VCaP (cell line): ENCODE data around the gene ZNF83.

Experiments
- H3K27ac ChIP-seq: fragments of 450-650 bp; 2 replicates; pipeline ENCODE4 v1.5.1; 2017
- TF ChIP-seq, protein P1 (sequence below): fragments of 450-650 bp; conservative IDR thresholded peaks from 2 replicates; pipeline ENCODE4 v1.5.1; 2017; ENCODE audit warnings: mild to moderate bottlenecking, moderate library complexity

ZNF83 gene

DNA sequence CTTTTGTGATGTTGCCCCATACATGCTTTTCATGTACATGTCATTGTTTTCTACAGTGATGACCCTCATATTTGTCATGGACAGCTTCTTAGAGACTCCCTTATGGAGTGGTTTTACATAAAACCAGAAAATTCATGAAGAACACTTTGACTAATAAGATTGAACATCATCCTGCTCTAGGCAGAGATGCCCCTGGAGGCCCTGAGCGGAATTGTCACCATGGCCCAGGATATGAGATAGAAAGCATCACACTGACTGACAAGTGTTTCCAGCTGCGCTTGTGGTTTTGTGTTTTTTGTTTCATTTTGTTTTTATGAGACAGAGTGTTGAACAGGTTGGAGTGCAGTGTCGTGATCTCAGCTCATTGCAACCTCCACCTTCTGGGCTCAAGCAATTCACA, 45.9 kb downstream of the ZNF83 start:
- no peak overlapping the region for H3K27ac ChIP-seq
- TF ChIP-seq, protein P1, sequence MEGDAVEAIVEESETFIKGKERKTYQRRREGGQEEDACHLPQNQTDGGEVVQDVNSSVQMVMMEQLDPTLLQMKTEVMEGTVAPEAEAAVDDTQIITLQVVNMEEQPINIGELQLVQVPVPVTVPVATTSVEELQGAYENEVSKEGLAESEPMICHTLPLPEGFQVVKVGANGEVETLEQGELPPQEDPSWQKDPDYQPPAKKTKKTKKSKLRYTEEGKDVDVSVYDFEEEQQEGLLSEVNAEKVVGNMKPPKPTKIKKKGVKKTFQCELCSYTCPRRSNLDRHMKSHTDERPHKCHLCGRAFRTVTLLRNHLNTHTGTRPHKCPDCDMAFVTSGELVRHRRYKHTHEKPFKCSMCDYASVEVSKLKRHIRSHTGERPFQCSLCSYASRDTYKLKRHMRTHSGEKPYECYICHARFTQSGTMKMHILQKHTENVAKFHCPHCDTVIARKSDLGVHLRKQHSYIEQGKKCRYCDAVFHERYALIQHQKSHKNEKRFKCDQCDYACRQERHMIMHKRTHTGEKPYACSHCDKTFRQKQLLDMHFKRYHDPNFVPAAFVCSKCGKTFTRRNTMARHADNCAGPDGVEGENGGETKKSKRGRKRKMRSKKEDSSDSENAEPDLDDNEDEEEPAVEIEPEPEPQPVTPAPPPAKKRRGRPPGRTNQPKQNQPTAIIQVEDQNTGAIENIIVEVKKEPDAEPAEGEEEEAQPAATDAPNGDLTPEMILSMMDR: peak; percentile 60

DNA sequence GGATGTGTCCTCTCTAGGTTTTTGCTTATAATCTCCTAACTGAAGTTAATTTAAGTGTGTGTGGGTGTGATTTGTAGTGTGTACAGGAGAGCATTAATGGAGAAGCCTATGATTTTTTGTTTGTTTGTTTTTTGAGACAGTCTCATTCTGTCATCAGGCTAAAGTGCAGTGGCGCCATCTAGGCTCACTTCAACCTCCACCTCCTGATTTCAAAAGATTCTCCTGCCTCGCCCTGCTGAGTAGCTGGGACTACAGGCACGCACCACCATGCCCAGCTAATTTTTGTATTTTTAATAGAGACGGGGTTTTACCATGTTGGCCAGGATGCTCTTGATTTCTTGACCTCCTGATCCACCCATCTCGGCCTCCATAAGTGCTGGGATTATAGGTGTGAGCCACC, 47.4 kb downstream of the ZNF83 start:
- no peak overlapping the region for H3K27ac ChIP-seq
- TF ChIP-seq, protein P1: peak; percentile 79

DNA sequence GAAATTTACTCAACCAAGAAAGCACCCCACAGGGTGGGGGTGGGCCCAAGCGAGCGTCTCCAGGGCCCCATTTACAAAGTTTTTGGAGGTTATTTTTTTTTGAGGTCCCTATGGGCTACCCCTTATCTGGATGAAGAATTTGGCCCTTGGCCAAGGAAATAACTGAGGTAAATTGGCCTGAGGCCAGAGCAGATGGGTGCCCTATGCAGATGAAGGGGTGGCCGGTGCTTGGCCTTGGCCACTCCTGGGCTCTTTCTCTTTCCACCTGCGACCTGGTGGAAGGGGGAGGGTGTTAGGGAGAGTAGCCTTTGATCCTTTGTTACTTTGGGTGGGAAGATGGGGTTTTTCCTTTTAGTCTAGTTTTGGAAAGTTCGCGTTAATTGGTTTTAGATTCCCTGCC, 52.6 kb downstream of the ZNF83 start:
- TF ChIP-seq, protein P1: no peak
- no peak overlapping the region for H3K27ac ChIP-seq

- no peak overlapping the region for H3K27ac ChIP-seq
- TF ChIP-seq, protein P1: no peak
Observed at GRCh38 chr19:52584736-52585440, 53.3 kb downstream of the ZNF83 start.

DNA sequence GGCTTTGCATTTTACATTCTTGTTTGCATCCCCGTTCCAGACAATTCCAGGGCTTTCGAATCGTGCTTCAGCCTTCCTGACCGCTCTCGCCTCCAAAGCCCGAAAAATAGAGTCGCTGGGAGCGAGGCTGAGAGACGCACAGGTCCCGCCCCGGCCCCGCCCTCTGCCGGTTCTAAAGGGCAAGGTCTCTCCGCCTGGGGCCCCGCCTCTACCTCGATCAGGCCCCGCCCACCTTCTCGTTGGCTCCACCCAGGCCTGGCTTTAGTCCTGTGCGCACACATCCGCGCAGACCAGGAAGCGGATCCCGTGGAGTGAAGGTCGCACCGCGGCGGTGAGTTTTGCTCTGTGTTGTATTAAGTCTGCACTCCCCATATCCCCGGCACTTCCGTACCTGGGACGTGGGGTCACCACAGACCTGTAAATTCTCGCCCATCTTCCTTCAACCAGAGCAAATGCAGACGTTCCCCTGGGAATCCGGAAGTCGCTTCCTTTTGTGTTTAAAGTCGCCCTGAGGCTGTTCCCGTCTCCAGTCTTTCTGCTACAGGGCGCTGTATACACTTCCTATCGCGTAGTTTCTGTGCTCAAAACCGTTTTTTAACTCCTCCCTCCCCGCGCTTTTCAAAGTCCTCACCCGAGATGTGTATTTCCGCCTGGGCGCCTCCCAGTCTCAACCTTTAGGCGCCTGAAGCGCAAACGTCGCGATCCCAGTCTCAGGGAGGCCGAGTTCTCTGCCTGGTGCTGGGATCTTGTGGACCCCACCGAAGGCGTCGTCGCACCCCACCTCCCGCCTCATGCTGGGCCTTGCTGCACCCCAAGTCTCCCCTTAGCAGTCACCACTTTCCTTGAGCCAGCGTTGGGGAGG, 67.9 kb downstream of the ZNF83 start, which contains the start of gene ZNF701:
ZNF701 (plus strand) TSS at position 288 of the 862 bp plus-strand sequence. CDS start 3,861 bp downstream, outside the sequence.
- peak within 1 kb of the TSS; percentile 85 for H3K27ac ChIP-seq

GRCh38 chr19:52569638-52569999, 68.5 kb downstream of the ZNF83 start:
- peak overlapping the region; percentile 85 for H3K27ac ChIP-seq

More for the DNA sequence above, 67.9 kb downstream of the ZNF83 start, which contains the start of gene ZNF701:
- TF ChIP-seq, protein P1: peak; percentile 32

GRCh38 chr19:52567921-52568320, 70.2 kb downstream of the ZNF83 start:
- TF ChIP-seq, protein P1: no peak
- H3K27ac ChIP-seq: no peak overlapping the region; the same call in 1 of the 2 replicates
